SU-DHL-6 (cell line): ENCODE results near the gene HECTD4.

ENCODE experiments used
- H2AFZ ChIP-seq: fragments of 200-600 bp; sonication (generic); 2 replicates; pipeline ENCODE4 v1.6.1; 2014; ENCODE audit warnings: low read depth, mild to moderate bottlenecking, moderate library complexity, mixed read lengths, antibody characterized with exemption, low read length; ENCODE audit not compliant: severe bottlenecking
- H3F3A ChIP-seq: fragments of 200-600 bp; shearing (Covaris generic); 2 replicates; pipeline ENCODE4 v1.6.0; 2016; ENCODE audit warnings: antibody characterized with exemption, mild to moderate bottlenecking; ENCODE audit not compliant: insufficient read depth
- H3K27ac ChIP-seq: fragments of 200-600 bp; sonication (generic); 2 replicates; pipeline ENCODE4 v1.5.1; 2016; ENCODE audit warnings: low read depth, mild to moderate bottlenecking, low read length, moderate library complexity, mixed read lengths
- H3K27me3 ChIP-seq: fragments of 200-600 bp; sonication (generic), shearing (Covaris generic); 2 replicates; pipeline ENCODE4 v1.6.0; 2014; ENCODE audit warnings: mild to moderate bottlenecking, low read length
- H3K36me3 ChIP-seq: fragments of 200-600 bp; sonication (generic); 2 replicates; pipeline ENCODE4 v1.6.1; 2014; ENCODE audit warnings: mild to moderate bottlenecking, low read length, mixed read lengths
- H3K4me2 ChIP-seq: fragments of 300-600, 200-600 bp; shearing (Covaris generic), sonication (generic); 2 replicates; pipeline ENCODE4 v1.6.0; 2014; ENCODE audit warnings: low read length, low read depth, mild to moderate bottlenecking; ENCODE audit not compliant: poor library complexity, severe bottlenecking
- H3K4me3 ChIP-seq: fragments of 200-600 bp; sonication (generic); 2 replicates; pipeline ENCODE4 v1.5.1; 2014; ENCODE audit warnings: antibody characterized with exemption, low read length, mild to moderate bottlenecking, mixed read lengths; ENCODE audit not compliant: insufficient read depth, poor library complexity, severe bottlenecking
- H3K79me2 ChIP-seq: fragments of 200-600 bp; sonication (generic); 2 replicates; pipeline ENCODE4 v1.6.1; 2014; ENCODE audit warnings: mild to moderate bottlenecking, low read length, moderate library complexity; ENCODE audit not compliant: insufficient read depth
- H3K9ac ChIP-seq: fragments of 200-600 bp; sonication (generic); 2 replicates; pipeline ENCODE4 v1.7.0; 2014; ENCODE audit warnings: mild to moderate bottlenecking, low read length
- H3K9me2 ChIP-seq: fragments of 200-600 bp; sonication (generic); replicated peaks from 2 replicates; pipeline ENCODE4 v1.6.1; 2014; ENCODE audit warnings: low read length; ENCODE audit not compliant: insufficient read depth
- H3K9me3 ChIP-seq: fragments of 200-600 bp; sonication (generic); 2 replicates; pipeline ENCODE4 v1.6.1; 2014; ENCODE audit warnings: low read length, mixed read lengths; ENCODE audit not compliant: insufficient read depth
- H4K20me1 ChIP-seq: fragments of 200-600 bp; sonication (generic); 2 replicates; pipeline ENCODE4 v1.6.1; 2014; ENCODE audit warnings: low read depth, mild to moderate bottlenecking, antibody characterized with exemption, low read length, moderate library complexity, mixed read lengths
- CTCF ChIP-seq: fragments of 200-600 bp; sonication (generic); IDR thresholded peaks from one replicate; pipeline ENCODE4 v1.5.1; 2017; ENCODE audit warnings: antibody characterized with exemption, mild to moderate bottlenecking, low read length, moderate library complexity; ENCODE audit not compliant: insufficient read depth, poor library complexity, severe bottlenecking
- EZH2phosphoT487 ChIP-seq: fragments of 200-600 bp; sonication (generic), shearing (Covaris generic); conservative IDR thresholded peaks from 2 replicates; pipeline ENCODE4 v1.6.1; 2018; ENCODE audit warnings: mild to moderate bottlenecking, antibody characterized with exemption, low read length, moderate library complexity, mixed read lengths

The HECTD4 gene

GRCh38 chr12:112168561-112168971 is 213.7 kb downstream of the HECTD4 start:
- no peak overlapping the region for H2AFZ ChIP-seq
- H3K36me3 ChIP-seq: no peaks in the 10 kb centered on the region
- H3K4me2 ChIP-seq: no peak overlapping the region

DNA sequence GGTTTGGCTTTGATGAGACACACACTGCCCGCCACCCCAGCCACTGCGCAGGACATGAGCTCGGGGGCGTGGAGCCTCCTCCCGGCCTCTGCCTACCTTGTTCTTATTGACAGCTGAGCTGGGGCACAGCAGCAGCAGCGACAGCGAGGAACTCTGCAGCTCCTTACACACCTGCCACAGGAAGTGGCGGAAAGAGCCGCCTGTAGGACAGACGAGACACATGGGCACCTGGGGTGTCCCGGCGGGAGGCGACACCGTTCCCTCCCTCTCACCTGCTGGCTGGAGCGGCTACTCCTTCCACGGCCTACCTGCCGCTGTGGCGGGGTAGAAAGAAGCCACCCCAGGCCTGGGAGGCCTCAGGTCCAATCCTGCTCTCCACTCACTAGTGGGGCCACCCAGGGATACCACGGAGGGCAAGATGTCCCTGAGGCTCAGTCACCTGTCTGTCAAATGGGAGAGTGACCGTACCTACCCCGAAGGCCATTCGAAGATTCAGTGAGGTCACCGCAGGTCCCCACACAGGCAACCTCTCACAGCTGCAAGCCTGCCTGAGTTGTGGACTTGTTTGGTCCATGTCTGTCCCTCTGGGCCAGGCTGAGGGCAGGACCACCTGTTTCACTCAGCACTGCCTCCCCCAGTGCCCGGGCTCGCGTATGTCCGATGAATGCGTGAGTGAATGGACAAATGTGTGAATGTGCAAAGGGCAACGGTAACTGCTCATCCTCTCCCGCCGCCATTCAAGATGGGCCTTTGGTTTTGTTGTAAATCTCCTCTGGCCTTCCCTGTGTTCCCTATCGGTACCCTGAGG is 214.3 kb downstream of the HECTD4 start:
- TF ChIP-seq EZH2phosphoT487 (no peak), CTCF (no peak)

More at GRCh38 chr12:112168561-112168971, 213.7 kb downstream of the HECTD4 start:
- Histone ChIP-seq H3K9ac (no peak overlapping the region), H3K27me3 (no peaks in the 10 kb centered on the region), H3F3A (no peaks in the 10 kb centered on the region), H3K9me2 (no peaks in the 10 kb centered on the region), H3K79me2 (no peaks in the 10 kb centered on the region), H4K20me1 (no peaks in the 10 kb centered on the region), H3K9me3 (no peaks in the 10 kb centered on the region), H3K27ac (no peak overlapping the region), H3K4me3 (no peak overlapping the region)
- no peak for TF ChIP-seq CTCF
- TF ChIP-seq EZH2phosphoT487: no peak

DNA sequence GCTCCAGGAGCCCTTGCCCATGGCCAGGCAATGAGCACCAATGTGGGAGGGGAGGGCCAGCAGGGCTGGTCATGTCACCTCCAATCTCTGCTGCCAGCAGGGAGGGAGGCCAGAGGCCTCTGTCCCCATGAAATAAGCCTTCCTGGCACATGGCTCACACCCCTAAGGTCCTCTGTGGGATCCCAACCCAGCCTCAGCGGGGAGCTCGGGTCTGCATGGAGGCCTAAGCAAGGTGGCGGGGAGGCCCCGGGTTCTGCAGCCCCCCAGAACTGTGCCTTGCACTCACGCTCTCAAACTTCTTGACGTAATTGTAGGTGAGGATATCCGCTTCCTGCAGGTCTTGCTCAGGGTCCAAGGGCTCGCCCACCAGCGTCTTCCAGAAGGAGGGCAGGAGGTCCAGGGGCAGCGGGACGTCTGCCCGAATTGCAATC is 215.2 kb downstream of the HECTD4 start:
- H3K27ac ChIP-seq: no peak overlapping the region
- H3K27me3 ChIP-seq: no peaks in the 10 kb centered on the region
- H3K9me3 ChIP-seq: no peaks in the 10 kb centered on the region
- H3F3A ChIP-seq: no peaks in the 10 kb centered on the region
- no peak for TF ChIP-seq CTCF
- no peak for TF ChIP-seq EZH2phosphoT487
- H3K36me3 ChIP-seq: no peaks in the 10 kb centered on the region
- H4K20me1 ChIP-seq: no peaks in the 10 kb centered on the region
- H3K4me3 ChIP-seq: no peak overlapping the region
- H3K4me2 ChIP-seq: no peak overlapping the region
- no peaks in the 10 kb centered on the region for H3K9me2 ChIP-seq
- no peak overlapping the region for H3K9ac ChIP-seq
- H2AFZ ChIP-seq: no peak overlapping the region
- H3K79me2 ChIP-seq: no peaks in the 10 kb centered on the region

More for the DNA sequence above, 214.3 kb downstream of the HECTD4 start:
- Histone ChIP-seq H3K79me2 (no peaks in the 10 kb centered on the region), H3K9me3 (no peaks in the 10 kb centered on the region), H2AFZ (no peak overlapping the region), H3K4me3 (no peak overlapping the region), H3F3A (no peaks in the 10 kb centered on the region), H3K27me3 (no peaks in the 10 kb centered on the region), H3K9ac (no peak overlapping the region), H4K20me1 (no peaks in the 10 kb centered on the region), H3K4me2 (no peak overlapping the region), H3K27ac (no peak overlapping the region), H3K36me3 (no peaks in the 10 kb centered on the region), H3K9me2 (no peaks in the 10 kb centered on the region)
